Activated effector memory CD4-positive, alpha-beta T cell treated with Interleukin-2 at 50 U/mL for 16 hours (primary cell): Measurements from ENCODE around the gene FAM110A.
A peak's percentile ranks its signal among the peaks of the same experiment; 100 is the strongest.
"Not testable (repeated sequence)": the region's sequence is repeated elsewhere in the genome, so short reads cannot be mapped to it uniquely, and the experiment has no call there.

ENCODE experiments used
- DNase-seq: peaks from one replicate; pipeline ENCODE4 v3.0.0-alpha.2; 2020

The FAM110A gene

DNA sequence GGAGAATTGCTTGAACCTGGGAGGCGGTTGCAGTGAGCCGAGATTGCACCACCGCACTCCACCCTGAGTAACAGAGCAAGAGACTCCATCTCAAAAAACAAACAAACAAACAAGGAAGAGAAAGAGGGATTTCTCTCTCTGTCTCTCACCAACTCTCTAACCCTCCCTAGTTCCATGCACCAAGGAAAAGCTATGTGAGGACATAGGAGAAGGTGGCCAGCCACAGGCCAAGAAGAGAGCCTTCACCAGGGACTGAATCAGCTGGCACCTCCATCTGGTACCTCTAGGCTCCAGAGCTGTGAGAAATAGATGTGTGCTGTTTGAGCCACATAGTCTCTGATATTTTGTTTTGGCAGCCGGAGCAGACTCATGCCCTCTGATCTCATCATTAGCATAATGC lies 9.0 kb upstream of the FAM110A start:
- DNase-seq, result no peak

- no peak for DNase-seq
Measured at GRCh38 chr20:824916-825315, 8.6 kb upstream of the FAM110A start.

- DNase-seq, result no peak
Measured at GRCh38 chr20:825710-826421, 7.6 kb upstream of the FAM110A start.

- DNase-seq, result no peak
Measured at GRCh38 chr20:826695-827323, 6.7 kb upstream of the FAM110A start.

DNA sequence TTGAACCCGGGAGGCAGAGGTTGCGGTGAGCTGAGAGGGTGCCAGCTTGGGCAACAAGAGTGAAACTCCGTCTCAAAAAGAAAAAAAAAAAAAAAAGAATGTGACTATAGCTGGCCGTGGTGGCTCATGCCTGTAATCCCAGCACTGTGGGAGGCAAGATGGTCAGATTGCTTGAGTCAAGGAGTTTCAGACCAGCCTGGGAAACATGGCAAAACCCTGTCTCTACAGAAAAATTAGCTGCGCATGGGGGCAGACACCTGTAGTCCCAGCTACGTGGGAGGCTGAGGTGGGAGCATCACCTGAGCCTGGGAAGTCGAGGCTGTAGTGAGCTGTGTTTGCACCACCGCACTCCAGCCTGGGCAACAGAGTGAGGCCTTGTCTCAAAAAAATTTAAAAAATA lies 5.5 kb upstream of the FAM110A start:
- DNase-seq, result not testable (repeated sequence)

DNA sequence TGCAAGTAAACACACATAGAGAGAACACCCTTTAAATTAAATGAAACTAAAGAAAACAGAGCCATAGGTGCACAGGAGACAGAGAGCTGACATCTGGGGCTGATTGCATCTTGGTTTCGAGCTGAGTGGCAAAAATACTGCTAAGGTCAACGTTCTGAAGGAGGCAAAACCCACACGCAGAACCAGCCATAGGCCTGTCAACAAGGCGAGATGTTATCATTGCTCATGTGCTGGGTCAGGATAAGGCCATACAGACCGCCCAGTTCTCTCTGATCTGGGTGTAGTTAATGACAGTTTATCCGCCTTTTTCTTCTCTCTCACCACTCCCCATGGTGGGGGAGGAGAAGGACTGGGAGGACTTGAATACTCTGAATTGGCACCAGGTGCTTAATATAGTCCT lies 4.5 kb upstream of the FAM110A start:
- no peak for DNase-seq

DNA sequence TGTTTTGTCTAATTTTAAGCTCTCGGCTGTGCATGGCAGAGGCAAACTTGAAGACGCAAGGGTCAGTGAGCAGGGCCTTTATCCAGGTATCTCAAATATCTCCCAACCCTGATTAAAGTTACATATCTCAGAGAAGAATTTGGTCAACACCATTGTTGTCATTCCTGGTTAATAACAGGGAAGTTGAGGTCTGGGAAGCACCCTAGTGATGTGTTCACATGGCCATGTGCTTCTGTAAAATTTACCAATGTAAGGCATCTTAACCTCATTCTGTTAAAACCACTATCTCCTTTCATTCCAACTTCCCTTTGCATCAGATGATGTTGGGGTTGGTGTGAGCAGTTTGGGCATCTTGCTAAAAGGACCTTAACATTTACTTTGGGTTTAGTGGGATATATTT lies 4.0 kb upstream of the FAM110A start:
- no peak for DNase-seq

DNA sequence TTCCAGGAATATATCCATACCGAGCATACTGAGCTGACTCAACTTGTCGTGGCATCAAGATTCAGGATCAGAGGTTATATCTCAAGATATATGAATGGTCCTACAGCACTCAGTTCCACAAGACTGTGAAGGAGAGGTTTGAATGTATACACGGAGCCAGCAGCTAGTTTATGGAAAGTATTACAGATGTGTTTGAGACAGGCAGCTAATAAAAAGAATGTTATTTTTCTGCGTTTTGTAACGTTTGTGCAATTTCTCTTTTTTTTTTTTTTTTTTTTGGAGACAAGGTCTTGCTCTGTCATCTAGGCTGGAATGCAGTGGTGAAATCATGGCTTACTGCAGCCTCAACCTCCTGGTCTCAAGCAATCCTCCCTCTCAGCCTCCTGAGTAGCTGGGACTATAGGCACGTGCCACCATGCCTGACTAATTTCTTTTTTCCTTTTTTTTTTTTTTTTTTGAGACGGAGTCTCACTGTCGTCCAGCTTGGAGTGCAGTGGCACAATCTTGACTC lies 3.4 kb upstream of the FAM110A start:
- no peak for DNase-seq

- no peak for DNase-seq
Measured at GRCh38 chr20:831251-831650, 2.3 kb upstream of the FAM110A start.

DNA sequence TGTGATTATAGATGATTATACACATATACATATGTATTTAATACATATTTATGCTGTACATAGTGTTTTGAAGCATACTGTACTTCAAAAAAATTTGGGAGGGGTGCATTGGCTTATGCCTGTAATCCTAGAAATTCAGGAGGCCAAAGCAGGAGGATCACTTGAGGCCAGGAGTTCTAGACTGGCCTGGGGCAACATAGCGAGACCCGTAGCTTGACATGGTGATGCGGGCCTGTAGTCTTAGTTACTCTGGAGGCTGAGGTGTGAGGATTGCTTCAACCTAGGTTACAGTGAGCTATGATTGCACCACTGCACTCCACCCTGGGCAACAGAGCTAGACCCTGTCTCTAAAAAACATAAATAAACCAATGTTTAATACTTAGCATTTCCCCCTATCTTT lies 1.6 kb upstream of the FAM110A start:
- no peak for DNase-seq

DNA sequence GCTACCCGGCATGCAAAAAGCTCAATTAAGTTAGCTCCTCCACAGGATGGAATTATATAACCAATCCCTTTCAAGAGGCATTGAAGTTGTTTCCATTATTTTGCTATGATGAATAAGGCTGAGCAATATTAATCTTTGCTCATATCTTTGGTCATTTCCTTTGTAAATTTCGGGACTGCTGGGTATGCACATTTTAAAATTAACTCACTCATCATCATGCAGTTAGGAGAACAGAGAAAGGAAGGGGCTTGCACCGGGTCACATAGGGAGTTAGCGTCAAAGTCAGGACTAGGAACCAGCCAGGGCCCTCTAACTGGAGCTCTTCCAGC lies 430 bp upstream of the FAM110A start:
- DNase-seq, result no peak

- no peak for DNase-seq
Measured at GRCh38 chr20:834151-834746, 734 bp downstream of the FAM110A start.

GRCh38 chr20:835608-836045 lies 2.1 kb downstream of the FAM110A start:
- no peak for DNase-seq

DNA sequence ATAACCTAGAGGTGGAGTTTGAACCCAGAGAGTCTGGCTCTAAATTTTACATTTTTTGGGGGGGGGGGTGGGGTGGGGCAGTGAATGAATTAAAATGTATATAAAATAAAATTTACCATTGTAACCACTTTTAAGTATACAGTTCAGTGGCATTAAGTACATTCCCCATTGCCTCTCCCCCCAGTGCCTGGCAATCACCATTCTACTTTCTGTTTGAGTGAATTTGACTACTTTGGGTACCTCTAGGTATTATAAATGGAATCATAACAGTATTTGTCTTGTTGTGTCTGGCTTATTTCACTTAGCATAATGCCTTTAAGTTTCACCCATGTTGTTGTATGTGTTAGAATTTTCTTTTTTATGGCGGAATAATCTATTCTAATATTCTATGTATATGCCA lies 2.7 kb downstream of the FAM110A start:
- no peak for DNase-seq

GRCh38 chr20:839015-839414 lies 5.5 kb downstream of the FAM110A start:
- no peak for DNase-seq

DNA sequence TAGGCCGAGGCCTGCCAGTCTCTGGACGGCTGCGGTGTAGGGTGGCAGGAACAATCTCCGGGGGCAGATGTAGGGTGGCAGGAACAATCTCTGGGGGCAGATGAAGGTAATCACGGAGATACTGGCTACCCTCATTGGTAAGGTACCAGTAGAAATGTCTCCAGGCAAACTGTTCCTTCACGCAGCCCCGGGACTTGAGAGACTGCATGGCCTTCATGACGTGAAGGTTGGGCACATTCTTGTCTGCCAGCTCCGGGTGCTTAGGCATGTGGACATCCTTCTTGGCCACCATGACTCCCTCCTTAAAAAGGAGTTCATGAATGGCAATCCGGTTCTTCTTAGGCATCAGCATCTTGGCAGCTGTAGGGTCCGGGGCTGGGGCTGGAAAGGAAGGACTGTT lies 6.1 kb downstream of the FAM110A start:
- no peak for DNase-seq

DNA sequence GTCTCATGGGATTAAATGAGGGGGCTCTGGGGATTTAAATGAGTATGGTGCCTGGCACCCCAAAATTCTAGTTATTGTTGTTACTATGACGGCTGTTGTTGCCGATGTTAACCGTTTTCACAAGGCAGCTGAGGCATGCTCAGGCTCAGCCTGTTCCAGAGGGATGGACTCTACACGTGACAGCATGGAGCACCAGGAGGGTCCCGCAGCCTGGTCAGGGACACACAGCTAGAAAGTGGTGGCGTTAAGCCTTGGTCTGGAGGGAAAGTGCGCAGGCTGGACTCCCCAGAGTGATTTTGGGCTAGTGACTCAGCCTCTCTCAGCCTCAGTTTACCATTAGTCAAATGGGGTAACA lies 7.0 kb downstream of the FAM110A start:
- DNase-seq, result no peak

DNA sequence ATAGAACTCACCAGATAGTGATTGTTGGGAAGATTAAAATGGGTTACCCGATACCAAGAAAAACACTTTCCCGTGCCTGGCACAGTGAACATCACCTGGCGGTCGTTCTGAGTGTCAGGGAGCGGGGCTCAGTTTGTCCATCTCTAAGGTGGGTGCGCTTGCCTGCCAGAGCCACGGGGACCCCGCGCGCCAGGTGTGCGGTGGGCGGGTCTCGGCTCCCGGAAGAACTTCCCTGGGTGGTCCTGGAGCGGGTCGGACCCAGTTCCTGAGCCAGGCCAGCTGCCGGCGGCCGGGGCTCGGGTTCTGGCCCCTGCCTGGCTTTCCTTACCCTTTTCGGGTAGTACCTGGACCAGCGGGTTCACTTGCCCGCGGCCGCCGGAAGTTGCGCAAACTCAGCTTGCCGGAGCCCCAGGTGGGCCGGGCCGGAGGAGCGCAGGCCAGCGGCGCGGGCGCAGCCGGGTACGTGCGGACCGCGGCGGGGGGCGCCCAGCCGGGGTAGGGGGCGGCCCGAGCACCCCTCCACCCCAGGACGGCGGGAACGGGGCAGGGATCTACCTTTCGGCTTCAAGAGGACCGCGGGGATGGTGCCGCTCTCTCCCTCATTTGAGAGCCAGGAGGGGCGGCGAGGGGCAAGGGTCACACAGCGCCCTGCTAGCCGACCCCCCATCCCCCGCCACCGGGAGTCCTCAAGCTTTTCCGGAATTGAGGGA lies 7.5 kb downstream of the FAM110A start:
- no peak for DNase-seq

GRCh38 chr20:841568-842546 lies 8.3 kb downstream of the FAM110A start:
- DNase-seq, result no peak

GRCh38 chr20:842547-842940 lies 9.0 kb downstream of the FAM110A start:
- no peak for DNase-seq

DNA sequence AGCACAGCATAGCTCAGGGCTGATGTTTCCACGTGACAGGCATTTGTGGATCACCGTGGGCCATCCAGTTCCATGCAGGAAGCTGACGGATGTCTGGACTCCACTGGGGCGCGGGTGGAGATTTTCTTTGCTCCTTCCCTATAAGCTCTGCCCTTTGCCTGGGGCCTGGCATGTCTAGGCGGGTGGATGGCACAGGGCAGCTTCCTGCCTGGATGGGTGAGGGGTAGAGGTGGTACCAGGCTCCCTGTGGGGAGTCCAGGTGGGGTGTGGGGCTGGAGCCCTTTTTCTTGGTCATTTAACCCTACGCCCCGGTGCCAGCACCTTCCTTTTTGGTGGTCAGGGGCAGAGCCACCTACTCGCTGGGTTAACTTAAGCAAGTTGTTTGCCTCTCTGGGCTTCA lies 10.4 kb downstream of the FAM110A start:
- DNase-seq, result no peak

GRCh38 chr20:844473-845225 lies 11.1 kb downstream of the FAM110A start:
- peak; percentile 86 for DNase-seq
